ENCODE measurements around the gene C6orf89.

The C6orf89 gene

GRCh38 chr6:36969240-36969691, 83.5 kb downstream of the C6orf89 start:
- no peaks in the 10 kb centered on the region for H3K27me3 ChIP-seq (ENCODE audit: control insufficient read depth, insufficient read depth, low read length)
- H3K9ac ChIP-seq (ENCODE audit: low read length) = no peak overlapping the region
- no peak overlapping the region for H3K4me3 ChIP-seq (ENCODE audit: low read length)
- no peaks in the 10 kb centered on the region for H3K4me1 ChIP-seq (ENCODE audit: control insufficient read depth, low read depth, low read length)
- peaks cover 67% of the 10 kb centered on the region for H3K36me3 ChIP-seq (ENCODE audit: control insufficient read depth, low read depth, low read length)
- H3K27ac ChIP-seq (ENCODE audit: low read length) = no peak overlapping the region
- H3K9me3 ChIP-seq (ENCODE audit: control insufficient read depth, low read depth, low read length) = no peaks in the 10 kb centered on the region

GRCh38 chr6:36969988-36970891, 84.5 kb downstream of the C6orf89 start:
- no peak overlapping the region for H3K9ac ChIP-seq (ENCODE audit: low read length)

GRCh38 chr6:36970892-36971842, 85.4 kb downstream of the C6orf89 start:
- H3K4me1 ChIP-seq (ENCODE audit: control insufficient read depth, low read depth, low read length) = no peaks in the 10 kb centered on the region
- H3K9ac ChIP-seq (ENCODE audit: low read length) = no peak overlapping the region
- H3K36me3 ChIP-seq (ENCODE audit: control insufficient read depth, low read depth, low read length) = peaks cover 86% of the 10 kb centered on the region
- no peaks in the 10 kb centered on the region for H3K9me3 ChIP-seq (ENCODE audit: control insufficient read depth, low read depth, low read length)
- no peak overlapping the region for H3K27ac ChIP-seq (ENCODE audit: low read length)
- H3K27me3 ChIP-seq (ENCODE audit: control insufficient read depth, insufficient read depth, low read length) = no peaks in the 10 kb centered on the region
- H3K4me3 ChIP-seq (ENCODE audit: low read length) = no peak overlapping the region

More at GRCh38 chr6:36969988-36970891, 84.5 kb downstream of the C6orf89 start:
- no peaks in the 10 kb centered on the region for H3K9me3 ChIP-seq (ENCODE audit: control insufficient read depth, low read depth, low read length)
- no peak overlapping the region for H3K4me3 ChIP-seq (ENCODE audit: low read length)
- no peaks in the 10 kb centered on the region for H3K27me3 ChIP-seq (ENCODE audit: control insufficient read depth, insufficient read depth, low read length)
- no peaks in the 10 kb centered on the region for H3K4me1 ChIP-seq (ENCODE audit: control insufficient read depth, low read depth, low read length)
- peaks cover 77% of the 10 kb centered on the region for H3K36me3 ChIP-seq (ENCODE audit: control insufficient read depth, low read depth, low read length)
- no peak overlapping the region for H3K27ac ChIP-seq (ENCODE audit: low read length)

GRCh38 chr6:36971921-36972673, 86.3 kb downstream of the C6orf89 start:
- H3K27ac ChIP-seq (ENCODE audit: low read length) = no peak overlapping the region
- H3K36me3 ChIP-seq (ENCODE audit: control insufficient read depth, low read depth, low read length) = peaks cover 95% of the 10 kb centered on the region
- H3K4me1 ChIP-seq (ENCODE audit: control insufficient read depth, low read depth, low read length) = no peaks in the 10 kb centered on the region
- no peak overlapping the region for H3K4me3 ChIP-seq (ENCODE audit: low read length)
- H3K9me3 ChIP-seq (ENCODE audit: control insufficient read depth, low read depth, low read length) = no peaks in the 10 kb centered on the region
- H3K27me3 ChIP-seq (ENCODE audit: control insufficient read depth, insufficient read depth, low read length) = no peaks in the 10 kb centered on the region
- no peak overlapping the region for H3K9ac ChIP-seq (ENCODE audit: low read length)

GRCh38 chr6:36973190-36973589, 87.4 kb downstream of the C6orf89 start:
- no peak overlapping the region for H3K27ac ChIP-seq (ENCODE audit: low read length)
- no peak overlapping the region for H3K9ac ChIP-seq (ENCODE audit: low read length)
- H3K4me1 ChIP-seq (ENCODE audit: control insufficient read depth, low read depth, low read length) = no peaks in the 10 kb centered on the region
- H3K36me3 ChIP-seq (ENCODE audit: control insufficient read depth, low read depth, low read length) = peaks cover 94% of the 10 kb centered on the region
- no peaks in the 10 kb centered on the region for H3K9me3 ChIP-seq (ENCODE audit: control insufficient read depth, low read depth, low read length)
- no peaks in the 10 kb centered on the region for H3K27me3 ChIP-seq (ENCODE audit: control insufficient read depth, insufficient read depth, low read length)
- H3K4me3 ChIP-seq (ENCODE audit: low read length) = no peak overlapping the region

GRCh38 chr6:36973647-36974046, 87.9 kb downstream of the C6orf89 start:
- Histone ChIP-seq H3K36me3 (ENCODE audit: control insufficient read depth, low read depth, low read length) (peaks cover 94% of the 10 kb centered on the region), H3K4me3 (ENCODE audit: low read length) (no peak overlapping the region), H3K4me1 (ENCODE audit: control insufficient read depth, low read depth, low read length) (no peaks in the 10 kb centered on the region), H3K27ac (ENCODE audit: low read length) (no peak overlapping the region), H3K9ac (ENCODE audit: low read length) (no peak overlapping the region), H3K27me3 (ENCODE audit: control insufficient read depth, insufficient read depth, low read length) (no peaks in the 10 kb centered on the region), H3K9me3 (ENCODE audit: control insufficient read depth, low read depth, low read length) (no peaks in the 10 kb centered on the region)

GRCh38 chr6:36975231-36976006, 89.7 kb downstream of the C6orf89 start:
- H3K4me3 ChIP-seq (ENCODE audit: low read length) = no peak overlapping the region
- H3K4me1 ChIP-seq (ENCODE audit: control insufficient read depth, low read depth, low read length) = no peaks in the 10 kb centered on the region
- H3K9ac ChIP-seq (ENCODE audit: low read length) = no peak overlapping the region
- H3K27ac ChIP-seq (ENCODE audit: low read length) = no peak overlapping the region
- no peaks in the 10 kb centered on the region for H3K9me3 ChIP-seq (ENCODE audit: control insufficient read depth, low read depth, low read length)
- H3K36me3 ChIP-seq (ENCODE audit: control insufficient read depth, low read depth, low read length) = peaks cover 80% of the 10 kb centered on the region
- no peaks in the 10 kb centered on the region for H3K27me3 ChIP-seq (ENCODE audit: control insufficient read depth, insufficient read depth, low read length)

GRCh38 chr6:36976007-36976264, 90.2 kb downstream of the C6orf89 start:
- Histone ChIP-seq H3K9ac (ENCODE audit: low read length) (no peak overlapping the region), H3K4me1 (ENCODE audit: control insufficient read depth, low read depth, low read length) (no peaks in the 10 kb centered on the region), H3K36me3 (ENCODE audit: control insufficient read depth, low read depth, low read length) (peaks cover 75% of the 10 kb centered on the region), H3K4me3 (ENCODE audit: low read length) (no peak overlapping the region), H3K27me3 (ENCODE audit: control insufficient read depth, insufficient read depth, low read length) (no peaks in the 10 kb centered on the region), H3K9me3 (ENCODE audit: control insufficient read depth, low read depth, low read length) (no peaks in the 10 kb centered on the region), H3K27ac (ENCODE audit: low read length) (no peak overlapping the region)

- Histone ChIP-seq H3K27me3 (ENCODE audit: control insufficient read depth, insufficient read depth, low read length) (no peaks in the 10 kb centered on the region), H3K4me3 (ENCODE audit: low read length) (no peak overlapping the region), H3K4me1 (ENCODE audit: control insufficient read depth, low read depth, low read length) (peaks cover 5% of the 10 kb centered on the region), H3K27ac (ENCODE audit: low read length) (no peak overlapping the region), H3K9me3 (ENCODE audit: control insufficient read depth, low read depth, low read length) (no peaks in the 10 kb centered on the region), H3K36me3 (ENCODE audit: control insufficient read depth, low read depth, low read length) (peaks cover 69% of the 10 kb centered on the region), H3K9ac (ENCODE audit: low read length) (no peak overlapping the region)
Observed at GRCh38 chr6:36976509-36976908, 90.8 kb downstream of the C6orf89 start.

GRCh38 chr6:36976931-36977330, 91.2 kb downstream of the C6orf89 start:
- H3K27me3 ChIP-seq (ENCODE audit: control insufficient read depth, insufficient read depth, low read length) = no peaks in the 10 kb centered on the region
- peaks cover 9% of the 10 kb centered on the region for H3K4me1 ChIP-seq (ENCODE audit: control insufficient read depth, low read depth, low read length)
- H3K4me3 ChIP-seq (ENCODE audit: low read length) = no peak overlapping the region
- peaks cover 65% of the 10 kb centered on the region for H3K36me3 ChIP-seq (ENCODE audit: control insufficient read depth, low read depth, low read length)
- no peak overlapping the region for H3K9ac ChIP-seq (ENCODE audit: low read length)
- H3K9me3 ChIP-seq (ENCODE audit: control insufficient read depth, low read depth, low read length) = no peaks in the 10 kb centered on the region
- H3K27ac ChIP-seq (ENCODE audit: low read length) = no peak overlapping the region
